Measurements from ENCODE around the gene ATM.

Gene ATM, protein sequence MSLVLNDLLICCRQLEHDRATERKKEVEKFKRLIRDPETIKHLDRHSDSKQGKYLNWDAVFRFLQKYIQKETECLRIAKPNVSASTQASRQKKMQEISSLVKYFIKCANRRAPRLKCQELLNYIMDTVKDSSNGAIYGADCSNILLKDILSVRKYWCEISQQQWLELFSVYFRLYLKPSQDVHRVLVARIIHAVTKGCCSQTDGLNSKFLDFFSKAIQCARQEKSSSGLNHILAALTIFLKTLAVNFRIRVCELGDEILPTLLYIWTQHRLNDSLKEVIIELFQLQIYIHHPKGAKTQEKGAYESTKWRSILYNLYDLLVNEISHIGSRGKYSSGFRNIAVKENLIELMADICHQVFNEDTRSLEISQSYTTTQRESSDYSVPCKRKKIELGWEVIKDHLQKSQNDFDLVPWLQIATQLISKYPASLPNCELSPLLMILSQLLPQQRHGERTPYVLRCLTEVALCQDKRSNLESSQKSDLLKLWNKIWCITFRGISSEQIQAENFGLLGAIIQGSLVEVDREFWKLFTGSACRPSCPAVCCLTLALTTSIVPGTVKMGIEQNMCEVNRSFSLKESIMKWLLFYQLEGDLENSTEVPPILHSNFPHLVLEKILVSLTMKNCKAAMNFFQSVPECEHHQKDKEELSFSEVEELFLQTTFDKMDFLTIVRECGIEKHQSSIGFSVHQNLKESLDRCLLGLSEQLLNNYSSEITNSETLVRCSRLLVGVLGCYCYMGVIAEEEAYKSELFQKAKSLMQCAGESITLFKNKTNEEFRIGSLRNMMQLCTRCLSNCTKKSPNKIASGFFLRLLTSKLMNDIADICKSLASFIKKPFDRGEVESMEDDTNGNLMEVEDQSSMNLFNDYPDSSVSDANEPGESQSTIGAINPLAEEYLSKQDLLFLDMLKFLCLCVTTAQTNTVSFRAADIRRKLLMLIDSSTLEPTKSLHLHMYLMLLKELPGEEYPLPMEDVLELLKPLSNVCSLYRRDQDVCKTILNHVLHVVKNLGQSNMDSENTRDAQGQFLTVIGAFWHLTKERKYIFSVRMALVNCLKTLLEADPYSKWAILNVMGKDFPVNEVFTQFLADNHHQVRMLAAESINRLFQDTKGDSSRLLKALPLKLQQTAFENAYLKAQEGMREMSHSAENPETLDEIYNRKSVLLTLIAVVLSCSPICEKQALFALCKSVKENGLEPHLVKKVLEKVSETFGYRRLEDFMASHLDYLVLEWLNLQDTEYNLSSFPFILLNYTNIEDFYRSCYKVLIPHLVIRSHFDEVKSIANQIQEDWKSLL (N-terminal part only)

GRCh38 chr11:108222574-108223347 lies at the start of gene ATM, which contains the start of gene NPAT:
Gene ATM, plus strand, starts transcription at chr11:108223067. Its CDS starts 4,558 bp downstream, at chr11:108227625.
Gene NPAT, minus strand, starts transcription at chr11:108222638. Its CDS starts 102 bp downstream, at chr11:108222536.
- in situ Hi-C loops (cut with MboI; ENCODE audit: low sequenced_read_pairs): no loop called here

DNA sequence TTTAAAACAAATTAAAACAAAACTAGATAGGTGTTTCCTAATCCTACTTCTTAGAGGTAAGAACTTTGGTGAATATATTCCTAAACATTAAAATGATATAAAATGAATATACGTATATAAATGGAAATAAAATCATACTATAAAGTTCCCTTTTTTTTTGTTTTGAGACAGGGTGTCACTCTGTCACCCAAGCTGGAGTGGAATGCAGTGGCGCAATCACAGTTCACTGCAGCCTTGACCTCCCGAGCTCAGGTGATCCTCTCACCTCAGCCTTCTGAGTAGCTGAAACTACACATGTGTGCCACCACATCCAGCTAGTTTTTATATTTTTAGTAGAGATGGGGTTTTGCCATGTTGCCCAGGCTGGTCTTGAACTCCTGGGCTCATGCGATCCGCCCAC lies 45.3 kb upstream of the ATM start:
- in situ Hi-C loops (cut with MboI; ENCODE audit: low sequenced_read_pairs): no loop called here

- in situ Hi-C loops (cut with MboI; ENCODE audit: low sequenced_read_pairs): no loop called here
Measured at GRCh38 chr11:108193725-108194124, 29.1 kb upstream of the ATM start.

DNA sequence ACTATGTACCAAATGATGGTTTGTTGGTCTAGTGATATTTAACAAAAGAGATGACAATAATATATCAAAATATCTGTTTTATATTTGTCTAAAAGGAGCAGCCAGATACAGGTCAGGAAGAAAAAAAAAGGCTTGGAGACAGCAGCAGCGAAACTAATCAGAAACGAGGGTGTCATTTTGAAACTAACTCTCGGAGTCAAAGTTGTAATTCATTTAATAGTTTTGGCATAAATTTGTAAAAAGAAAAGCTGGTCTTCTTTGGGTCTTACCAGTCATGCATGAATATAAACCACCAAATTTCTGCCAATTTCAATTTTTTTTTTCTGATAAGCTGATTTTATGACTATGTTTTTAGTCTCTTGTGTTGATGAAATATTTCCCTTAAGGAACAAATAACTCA lies 26.0 kb upstream of the ATM start:
- in situ Hi-C loops (cut with MboI; ENCODE audit: low sequenced_read_pairs): no loop called here

DNA sequence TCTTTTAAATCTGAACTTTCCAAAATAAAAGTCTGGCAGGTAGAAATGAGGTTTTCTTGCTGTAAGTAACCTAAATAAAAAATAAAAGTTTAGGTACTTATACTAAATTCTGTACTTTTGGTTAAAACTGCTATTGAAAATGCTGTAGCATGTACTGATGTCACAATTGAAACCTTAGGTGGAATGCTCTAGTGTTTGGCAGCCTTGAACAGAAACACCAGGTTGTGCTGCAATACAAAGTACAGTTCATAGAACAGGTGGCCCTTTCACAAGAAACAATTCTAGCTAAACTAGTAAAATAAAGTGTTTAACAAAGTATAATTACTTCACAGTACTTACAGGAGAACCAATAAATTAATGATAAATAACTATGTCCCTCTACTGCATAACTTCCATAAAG lies 25.5 kb upstream of the ATM start:
- in situ Hi-C loops (cut with MboI; ENCODE audit: low sequenced_read_pairs): no loop called here

DNA sequence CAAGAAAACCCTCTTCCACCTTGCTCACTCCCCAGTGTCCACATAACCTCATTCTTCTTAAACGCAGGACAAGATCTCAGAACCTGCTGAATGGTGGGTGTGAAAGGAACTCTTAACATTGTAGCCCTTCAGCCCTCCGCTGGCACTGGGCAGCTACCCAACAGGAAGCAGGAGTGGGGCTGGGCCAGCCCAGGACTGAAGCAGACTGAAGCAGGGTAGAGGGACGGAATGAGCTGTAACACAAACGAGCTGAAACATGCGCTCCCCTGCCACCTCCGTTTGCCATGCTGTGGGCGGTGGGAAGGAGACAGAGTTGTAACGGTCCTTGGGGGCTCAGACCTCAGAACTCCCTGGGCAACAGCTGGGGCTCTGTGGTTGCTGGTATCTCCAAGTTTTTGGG lies 24.0 kb upstream of the ATM start:
- in situ Hi-C loops (cut with MboI; ENCODE audit: low sequenced_read_pairs): no loop called here

DNA sequence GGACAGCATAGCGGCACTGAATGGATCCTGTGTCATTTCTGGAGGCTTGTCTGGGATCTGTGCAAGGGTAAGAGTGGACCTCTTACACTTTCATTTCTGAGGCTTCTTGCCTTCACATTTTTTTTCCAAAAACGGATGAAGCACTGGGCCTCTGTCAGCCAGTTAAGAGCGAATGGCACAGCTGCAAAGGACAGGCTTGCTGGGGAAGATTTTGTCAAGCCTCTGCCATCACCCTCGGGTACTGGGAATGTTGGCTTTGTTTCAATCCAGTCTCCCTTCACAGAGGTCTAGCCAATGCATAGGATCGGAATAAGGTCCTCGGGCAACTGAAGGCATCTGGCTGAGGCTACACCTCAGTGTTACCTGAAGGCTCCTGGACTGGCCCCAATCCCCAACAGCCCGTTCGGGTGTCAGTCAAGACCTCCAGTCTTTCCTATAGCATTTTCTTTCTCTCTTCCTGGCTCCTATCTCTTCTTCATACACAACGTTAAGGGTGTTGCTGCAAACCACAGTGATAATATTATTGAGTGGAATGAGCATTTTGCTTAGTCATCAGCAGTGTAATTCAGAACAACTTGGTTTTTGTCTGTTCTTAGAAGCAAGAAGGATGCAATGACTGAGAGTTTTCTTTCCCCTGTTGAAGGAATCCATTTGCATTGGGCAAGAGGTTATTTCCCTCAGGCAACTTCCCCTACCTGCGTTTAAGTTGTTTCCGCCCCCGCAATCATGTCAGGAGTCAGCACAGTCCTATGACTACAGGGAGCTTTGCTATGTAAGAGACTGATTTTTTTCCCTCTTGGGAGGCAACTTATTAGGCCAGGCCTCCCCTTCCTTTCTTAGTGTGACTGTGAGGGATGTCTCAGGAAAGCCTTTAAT lies 23.2 kb upstream of the ATM start:
- in situ Hi-C loops (cut with MboI; ENCODE audit: low sequenced_read_pairs): no loop called here

GRCh38 chr11:108203075-108203474 lies 19.8 kb upstream of the ATM start:
- in situ Hi-C loops (cut with MboI; ENCODE audit: low sequenced_read_pairs): no loop called here

GRCh38 chr11:108204376-108204775 lies 18.5 kb upstream of the ATM start:
- in situ Hi-C loops (cut with MboI; ENCODE audit: low sequenced_read_pairs): no loop called here

GRCh38 chr11:108204929-108205499 lies 17.9 kb upstream of the ATM start:
- in situ Hi-C loops (cut with MboI; ENCODE audit: low sequenced_read_pairs): no loop called here

GRCh38 chr11:108206171-108206570 lies 16.7 kb upstream of the ATM start:
- in situ Hi-C loops (cut with MboI; ENCODE audit: low sequenced_read_pairs): no loop called here

GRCh38 chr11:108206969-108207682 lies 15.7 kb upstream of the ATM start:
- in situ Hi-C loops (cut with MboI; ENCODE audit: low sequenced_read_pairs): no loop called here

- in situ Hi-C loops (cut with MboI; ENCODE audit: low sequenced_read_pairs): no loop called here
Measured at GRCh38 chr11:108207683-108208060, 15.2 kb upstream of the ATM start.

- in situ Hi-C loops (cut with MboI; ENCODE audit: low sequenced_read_pairs): no loop called here
Measured at GRCh38 chr11:108210441-108210840, 12.4 kb upstream of the ATM start.

DNA sequence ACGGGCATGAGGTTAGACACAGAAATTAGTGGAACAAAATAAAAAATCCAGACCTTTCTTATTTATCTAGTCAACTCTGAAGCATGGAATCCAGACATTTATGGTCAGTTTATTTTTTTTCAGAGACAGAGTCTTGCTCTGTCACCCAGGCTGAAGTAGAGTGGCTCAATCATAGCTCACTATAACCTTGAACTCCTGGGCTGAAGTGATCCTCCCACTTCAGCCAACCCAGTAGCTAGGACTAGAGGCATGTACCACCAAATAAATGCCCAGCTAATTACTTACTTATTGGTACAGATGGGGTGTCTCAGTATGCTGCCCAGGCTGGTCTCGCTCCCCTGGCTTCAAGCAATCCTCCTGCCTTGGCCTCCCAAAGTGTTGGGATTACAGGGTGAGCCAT lies 9.1 kb upstream of the ATM start:
- in situ Hi-C loops (cut with MboI; ENCODE audit: low sequenced_read_pairs): no loop called here

DNA sequence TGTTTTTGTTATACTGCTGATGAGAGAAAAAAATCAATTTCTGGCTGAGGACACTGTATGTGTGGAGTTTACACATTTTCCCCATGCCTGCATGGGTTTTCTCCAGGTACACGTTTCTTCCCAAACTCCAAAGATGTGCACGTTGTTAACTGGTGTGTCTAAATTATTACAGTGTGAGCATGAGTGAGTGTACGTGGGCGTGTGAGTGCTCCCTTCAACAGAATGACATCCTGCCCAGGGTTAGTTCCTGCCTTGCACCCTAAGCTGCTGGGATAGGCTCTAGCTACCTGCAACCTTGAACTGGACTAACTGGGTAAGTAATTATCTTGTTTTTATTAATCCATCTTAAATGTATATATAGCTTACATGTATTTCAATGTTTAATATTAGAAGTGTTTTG lies 5.9 kb upstream of the ATM start:
- in situ Hi-C loops (cut with MboI; ENCODE audit: low sequenced_read_pairs): no loop called here

- in situ Hi-C loops (cut with MboI; ENCODE audit: low sequenced_read_pairs): no loop called here
Measured at GRCh38 chr11:108218455-108218854, 4.4 kb upstream of the ATM start.
